HT-29 (cell line): ENCODE measurements around the gene CSNK1G2. TPM values are rescaled to one million over a fixed set of nuclear protein-coding genes. Genes with fewer than 3 reads are reported as not detected.

Source experiments
- DNase-seq: peaks from one replicate; pipeline ENCODE4 v3.0.0-alpha.2; 2015; ENCODE audit warnings: low spot score
- total RNA-seq: library from RNA; depleted of rRNA; stranded (reverse); fragments of >200 nt; shearing (Covaris generic); gene quantifications from 2 replicates; pipeline ENCODE4 v1.2.3, GENCODE V29; 2014

The CSNK1G2 gene
- total RNA-seq, 1 experiment from 2014 or later: 175 TPM

DNA sequence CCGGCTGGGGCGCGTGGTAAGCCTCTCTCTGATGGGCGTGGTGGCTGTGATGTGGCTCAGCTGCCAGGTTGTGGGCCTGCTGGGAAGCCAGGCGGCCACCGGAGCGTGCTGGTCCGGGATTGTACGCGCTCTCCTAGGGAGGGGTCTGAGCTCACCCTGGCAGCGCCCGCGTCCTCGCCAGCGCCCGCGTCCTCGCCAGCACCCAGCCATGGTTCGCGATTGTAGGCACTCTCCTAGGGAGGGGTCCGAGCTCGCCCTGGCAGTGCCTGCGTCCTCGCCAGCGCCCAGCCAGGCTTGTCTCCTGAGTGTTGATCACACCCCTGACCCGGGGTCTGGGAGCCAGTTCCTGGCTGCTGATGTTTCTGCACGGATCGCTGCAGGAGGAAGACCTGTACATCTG lies 22.0 kb upstream of the CSNK1G2 start:
- no peak for DNase-seq

DNA sequence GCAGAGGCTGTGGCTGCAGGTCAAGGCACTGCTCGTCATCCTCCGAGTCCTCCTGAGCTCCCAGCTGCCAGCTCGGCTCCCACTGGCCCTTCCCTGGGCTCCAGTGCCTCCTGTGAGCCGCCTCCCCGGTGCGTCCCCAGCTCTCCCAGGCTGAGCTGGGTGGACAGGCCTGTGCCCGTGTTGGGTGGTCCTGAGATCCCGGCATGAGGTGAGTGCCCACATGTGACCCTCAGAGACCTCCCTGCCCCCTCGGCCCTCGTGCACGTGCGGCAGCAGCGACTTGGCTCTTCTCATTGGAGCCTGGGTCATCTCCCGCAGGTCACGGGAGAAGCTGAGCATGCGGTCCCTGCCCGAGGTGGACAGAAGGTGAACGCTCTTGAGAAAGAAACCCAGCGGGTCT lies 20.3 kb upstream of the CSNK1G2 start:
- no peak for DNase-seq

DNA sequence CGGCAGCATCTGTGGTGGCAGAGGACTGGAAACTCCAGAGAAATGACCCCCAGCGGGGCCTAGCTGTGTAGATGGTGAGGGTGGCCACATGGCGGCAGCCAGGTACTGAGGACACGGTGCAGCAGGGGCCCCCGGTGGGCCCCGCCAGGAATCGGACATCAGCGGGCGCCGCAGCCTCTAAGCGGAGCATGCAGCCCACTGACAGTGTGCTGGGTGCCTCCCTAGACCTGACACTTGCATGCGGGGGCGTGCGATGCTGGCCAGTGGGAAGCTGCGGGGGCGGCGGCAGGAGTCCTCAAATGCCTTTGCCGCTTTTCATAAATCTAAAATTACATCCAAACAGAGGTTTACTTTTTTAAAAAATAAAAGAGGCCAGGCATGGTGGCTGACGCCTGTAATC lies 19.6 kb upstream of the CSNK1G2 start:
- no peak for DNase-seq

DNA sequence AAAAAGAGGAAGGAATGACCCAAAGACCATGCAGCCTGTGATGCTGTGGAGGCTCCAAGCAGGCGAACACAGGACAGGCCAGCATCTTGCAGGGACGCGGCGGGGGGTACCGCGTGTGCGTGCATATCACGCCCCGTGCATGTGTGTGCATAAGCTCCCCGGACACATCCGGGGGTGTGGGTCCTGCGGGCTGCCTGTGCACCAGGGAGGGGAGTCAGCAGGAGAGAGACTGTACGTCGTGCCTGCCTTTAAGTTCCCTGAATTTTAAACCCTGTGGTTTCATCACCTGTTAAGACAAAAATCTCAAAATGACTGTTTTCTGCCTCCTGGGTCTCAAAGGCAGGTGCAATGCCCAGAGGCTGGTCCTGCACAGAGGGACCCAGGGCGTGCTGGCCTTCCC lies 19.1 kb upstream of the CSNK1G2 start:
- DNase-seq: no peak

DNA sequence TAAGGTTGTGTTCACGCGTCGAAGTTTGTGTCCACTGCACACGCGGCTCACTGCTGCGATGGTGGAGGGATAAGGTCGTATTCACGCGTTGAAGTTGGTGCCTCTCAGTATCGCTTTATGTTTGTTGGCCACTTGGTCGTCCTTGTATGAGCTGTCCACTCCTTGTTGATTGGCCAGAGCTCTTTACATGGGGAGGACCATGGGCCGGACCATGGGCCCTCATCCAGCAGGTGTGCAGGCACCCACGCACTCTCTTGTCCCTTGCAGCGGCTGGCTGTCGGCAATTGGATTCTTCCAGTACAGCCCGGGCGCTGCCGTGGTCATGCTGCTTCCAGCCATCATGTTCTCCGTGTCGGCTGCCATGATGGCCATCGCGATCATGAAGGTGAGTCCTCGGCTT lies 18.2 kb upstream of the CSNK1G2 start:
- DNase-seq: no peak

DNA sequence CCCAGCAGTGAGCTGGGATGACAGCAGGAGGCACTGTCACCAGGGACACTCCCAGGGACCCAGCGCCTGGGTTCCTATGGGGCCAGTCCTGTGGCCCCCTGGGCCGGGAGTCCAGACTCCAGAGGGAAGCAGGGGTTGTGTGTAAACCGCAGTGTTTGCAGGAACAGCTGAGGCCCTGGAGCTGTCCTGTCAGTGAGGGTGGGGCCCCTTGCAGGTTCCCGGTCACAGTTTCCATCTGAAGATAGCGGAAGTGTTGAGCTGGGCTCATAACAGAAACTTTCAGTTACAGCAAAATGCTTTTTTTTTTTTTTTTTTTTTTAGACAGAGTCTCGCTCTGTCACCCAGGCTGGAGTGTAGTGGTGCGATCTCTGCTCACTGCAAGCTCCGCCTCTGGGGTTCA lies 17.7 kb upstream of the CSNK1G2 start:
- DNase-seq: no peak

DNA sequence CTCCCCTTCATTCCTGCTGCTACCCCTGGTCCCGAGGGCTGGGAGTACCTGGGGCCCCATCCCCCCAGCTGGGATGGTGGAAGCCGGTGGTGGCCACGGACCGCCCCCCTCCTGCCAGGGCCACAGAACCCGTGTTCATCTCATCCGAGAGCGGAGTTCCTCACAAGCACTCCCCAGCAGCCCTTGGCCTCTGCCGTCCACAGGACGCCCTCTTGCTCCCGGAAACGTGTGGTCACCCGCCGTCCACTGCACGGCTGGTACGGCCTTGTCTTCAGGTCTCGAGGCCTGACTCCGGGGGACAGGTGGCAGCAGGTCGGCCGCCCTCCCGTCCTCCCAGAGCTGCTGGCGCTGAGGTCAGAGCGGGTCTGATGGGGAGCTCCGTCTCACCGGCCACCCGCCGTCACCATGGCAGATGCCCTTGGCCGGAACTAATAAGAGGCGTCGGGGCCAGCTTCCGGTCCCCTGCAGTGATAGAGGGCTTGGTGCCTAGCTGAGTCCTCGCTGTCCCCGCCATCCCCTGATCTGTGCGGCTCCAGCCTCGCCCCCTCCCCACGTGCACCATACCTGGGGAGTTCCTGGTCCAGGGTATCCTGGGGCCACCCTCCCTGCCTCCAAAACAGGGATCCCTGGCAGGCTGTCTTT lies 16.5 kb upstream of the CSNK1G2 start:
- no peak for DNase-seq

DNA sequence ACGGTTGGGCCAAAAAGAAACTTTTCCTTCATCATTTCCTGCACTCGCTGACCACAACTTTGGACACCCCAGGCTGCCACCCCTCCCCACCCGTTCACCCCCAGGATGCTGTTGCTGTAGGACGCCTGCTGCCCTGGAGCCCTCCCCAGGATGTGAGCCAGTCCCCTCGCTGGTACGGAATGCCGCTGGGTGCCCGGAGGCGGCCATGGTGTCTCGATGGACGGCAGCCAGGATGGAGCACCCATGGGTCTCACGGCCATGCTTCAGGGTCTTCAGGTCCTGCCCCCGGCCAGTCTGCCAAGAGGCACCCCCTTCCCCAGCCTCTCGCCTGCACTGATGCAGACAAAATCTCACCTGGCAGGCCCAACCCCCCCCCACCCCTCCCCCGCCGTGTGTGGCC lies 15.4 kb upstream of the CSNK1G2 start:
- DNase-seq: no peak

DNA sequence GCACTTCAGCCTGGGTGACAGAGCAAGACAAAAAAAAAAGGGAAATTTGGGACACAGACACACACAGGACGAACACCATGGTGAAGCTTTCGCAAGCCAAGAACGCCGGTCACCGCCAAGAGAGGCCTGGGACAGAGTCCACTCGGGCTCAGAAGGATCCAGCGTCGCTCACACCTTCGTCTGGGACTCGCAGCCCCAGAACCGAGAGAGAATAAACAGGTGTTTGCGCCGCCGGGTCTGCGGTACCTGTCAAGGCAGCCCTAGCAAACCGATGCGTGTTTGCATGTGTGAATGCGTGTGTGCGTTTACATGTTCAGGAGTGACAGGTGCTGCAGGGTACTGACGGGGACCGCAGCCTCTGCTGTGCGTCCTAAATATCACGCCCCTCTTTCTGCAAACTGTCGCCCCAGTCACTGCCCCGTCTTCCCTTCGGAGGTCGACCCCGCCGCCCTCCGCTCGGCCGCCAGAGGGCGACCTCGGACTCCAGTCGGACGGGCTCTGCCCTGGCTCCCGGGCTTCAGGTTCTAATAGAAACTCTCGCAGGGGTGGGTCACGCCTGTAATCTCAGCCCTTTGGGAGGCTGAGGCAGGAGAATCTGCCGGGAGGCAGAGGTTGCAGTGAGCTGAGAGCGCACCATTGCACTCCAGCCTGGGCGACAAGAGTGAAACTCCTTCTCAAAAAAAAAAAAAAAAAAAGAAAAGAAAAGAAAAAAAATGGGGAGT lies 11.8 kb upstream of the CSNK1G2 start:
- peak; percentile 67 for DNase-seq

DNA sequence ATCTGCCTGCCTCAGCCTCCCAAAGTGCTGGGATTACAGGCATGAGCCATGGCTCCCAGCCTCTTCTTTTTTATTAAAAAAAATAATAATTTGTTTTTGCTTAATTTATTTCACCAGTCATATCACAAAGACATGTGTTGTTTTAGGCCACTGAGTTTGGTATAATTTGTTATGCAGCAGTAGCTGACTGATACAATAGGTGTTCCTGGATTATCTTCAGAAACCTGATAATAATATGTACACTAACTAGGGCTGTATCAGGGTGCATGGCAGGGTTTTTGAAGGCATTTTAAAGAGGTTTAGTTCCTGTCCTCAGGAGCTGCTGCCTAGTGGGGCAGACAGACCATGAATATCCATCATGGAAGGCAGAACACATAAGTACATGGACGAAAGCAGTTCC lies 9.5 kb upstream of the CSNK1G2 start:
- DNase-seq: no peak

DNA sequence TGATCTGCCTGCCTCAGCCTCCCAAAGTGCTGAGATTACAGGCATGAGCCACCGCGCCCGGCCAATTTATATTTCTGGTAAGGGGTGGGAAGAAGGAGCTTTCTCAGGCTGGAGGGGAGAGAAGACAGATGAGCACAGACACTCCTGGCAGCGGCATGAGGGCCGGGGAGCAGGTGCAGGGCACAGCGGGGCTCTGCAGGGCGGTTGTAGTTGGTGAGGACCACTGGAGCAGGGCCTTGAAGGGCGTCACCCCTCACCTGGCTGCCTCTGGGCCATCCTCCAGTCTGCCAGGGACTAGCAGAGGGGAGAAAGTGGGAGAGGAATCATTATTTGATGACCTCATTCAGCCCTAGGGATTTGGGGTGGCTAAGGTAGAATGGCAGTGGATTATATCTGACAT lies 8.6 kb upstream of the CSNK1G2 start:
- no peak for DNase-seq

DNA sequence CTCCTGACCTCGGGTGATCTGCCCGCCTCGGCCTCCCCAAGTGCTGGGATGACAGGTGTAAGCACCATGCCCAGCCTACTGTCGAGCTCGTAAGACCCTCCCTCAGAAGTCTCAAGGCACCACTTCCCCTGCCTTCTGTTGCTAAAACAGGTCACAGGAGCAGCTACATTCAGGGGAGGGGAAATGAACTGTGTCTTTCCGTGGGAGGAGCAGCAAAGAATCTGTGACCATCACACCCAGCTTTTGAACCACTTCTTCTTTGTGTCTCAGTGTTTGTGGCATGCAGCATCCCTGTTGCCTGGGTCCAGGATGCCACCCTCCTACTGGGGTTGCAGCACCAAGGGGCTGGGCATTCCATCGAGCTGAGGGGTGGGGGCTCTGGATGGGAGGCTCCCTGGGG lies 7.7 kb upstream of the CSNK1G2 start:
- DNase-seq: no peak

DNA sequence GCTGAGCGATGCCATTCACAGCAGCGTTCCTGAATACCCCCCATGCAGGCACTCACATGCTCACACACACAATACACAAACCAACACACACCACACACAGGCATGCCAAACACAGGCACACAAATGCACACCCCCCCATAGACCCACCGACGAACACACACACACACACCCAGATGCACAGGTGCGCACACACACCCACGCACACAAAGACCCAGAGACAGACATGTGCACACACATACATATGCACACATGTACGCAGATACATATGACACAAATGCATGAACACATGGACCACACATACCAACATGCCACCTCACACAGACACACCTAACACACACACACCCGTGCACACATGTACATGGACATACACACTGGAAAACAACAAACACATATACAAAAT lies 7.0 kb upstream of the CSNK1G2 start:
- DNase-seq: no peak

DNA sequence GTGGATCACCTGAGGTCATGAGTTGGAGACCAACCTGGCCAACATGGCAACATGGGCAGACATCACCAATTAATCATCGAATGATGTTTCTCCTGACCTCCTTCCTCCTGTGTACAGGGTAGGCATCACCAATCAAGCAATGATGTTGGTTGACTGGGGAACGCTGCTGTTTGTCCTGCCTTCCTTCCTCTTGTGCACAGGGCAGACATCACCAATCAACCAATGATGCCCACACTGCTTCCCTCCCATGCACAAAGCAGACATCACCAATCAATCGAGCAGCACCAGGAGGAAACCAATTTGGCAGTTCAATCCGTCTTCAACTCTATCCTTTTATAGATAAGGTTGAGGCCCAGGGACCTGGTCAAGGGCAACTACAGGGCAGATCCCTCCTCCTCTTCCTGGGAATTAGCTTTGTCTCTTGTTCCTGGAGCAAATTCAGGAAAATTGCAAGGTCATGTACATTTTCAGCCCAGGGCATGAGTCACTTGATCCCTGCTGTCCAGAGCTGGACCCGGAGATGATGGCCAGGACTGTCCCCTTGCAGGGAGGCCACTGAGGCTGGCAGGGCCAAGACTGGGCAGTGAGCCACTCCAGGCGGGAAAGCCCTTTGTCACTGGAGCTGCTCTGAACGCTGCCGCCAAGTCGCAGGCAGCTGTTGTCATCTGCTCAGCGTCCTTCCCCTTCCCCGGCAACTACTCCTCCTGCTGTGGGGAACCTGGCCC lies 5.3 kb upstream of the CSNK1G2 start:
- DNase-seq: no peak

DNA sequence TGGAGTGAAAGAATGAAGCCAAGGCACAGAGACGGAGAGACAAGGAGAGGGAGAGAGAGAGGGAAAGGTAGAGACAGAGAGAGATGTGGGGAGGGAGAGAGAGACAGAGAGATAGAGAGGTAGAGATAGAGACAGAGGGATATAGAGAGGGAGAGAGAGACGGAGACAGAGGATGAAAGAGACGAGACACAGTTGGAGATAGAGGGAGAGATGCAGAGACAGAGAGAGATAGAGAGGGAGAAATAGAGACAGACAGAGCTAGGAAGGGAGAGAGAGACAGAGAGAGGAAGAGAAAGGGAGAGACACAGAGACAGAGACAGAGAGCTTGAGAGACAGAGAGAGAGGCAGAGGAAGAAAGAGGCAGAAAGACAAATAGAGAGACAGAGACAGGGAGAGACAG lies 4.5 kb upstream of the CSNK1G2 start:
- DNase-seq: no peak

DNA sequence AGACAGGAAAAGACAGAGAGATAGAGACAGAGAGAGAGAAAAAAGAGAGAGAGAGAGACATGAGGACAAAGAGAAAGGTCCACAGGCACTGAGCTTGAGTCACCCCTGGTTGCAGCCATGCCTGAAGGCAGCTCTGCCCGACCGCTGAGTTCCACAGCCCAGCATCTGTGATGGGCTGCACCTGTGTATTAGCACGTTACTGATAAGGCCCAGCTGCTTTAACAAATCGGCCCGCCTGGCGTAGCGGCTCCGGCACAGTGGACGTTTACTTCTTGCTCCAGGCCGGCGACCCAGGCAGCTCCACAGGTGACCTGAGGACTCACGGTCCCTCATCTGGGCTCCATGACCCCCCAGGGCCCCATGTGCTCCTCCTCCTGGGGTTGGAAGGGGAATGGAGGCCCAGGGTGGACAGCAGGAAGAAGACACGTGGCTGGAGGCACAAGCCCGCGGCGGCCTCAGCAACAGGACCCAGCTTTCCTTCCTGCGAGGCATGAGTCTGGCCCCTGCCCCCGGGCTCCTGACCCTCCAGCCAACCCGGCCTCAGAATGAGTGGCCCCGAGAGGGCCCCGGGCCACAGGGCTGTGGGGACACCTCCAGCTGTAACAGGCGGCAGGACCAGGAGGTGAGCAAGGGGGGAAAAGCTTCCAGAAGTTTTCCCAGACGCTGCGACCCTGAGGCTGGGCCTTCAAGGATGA lies 3.9 kb upstream of the CSNK1G2 start:
- no peak for DNase-seq

DNA sequence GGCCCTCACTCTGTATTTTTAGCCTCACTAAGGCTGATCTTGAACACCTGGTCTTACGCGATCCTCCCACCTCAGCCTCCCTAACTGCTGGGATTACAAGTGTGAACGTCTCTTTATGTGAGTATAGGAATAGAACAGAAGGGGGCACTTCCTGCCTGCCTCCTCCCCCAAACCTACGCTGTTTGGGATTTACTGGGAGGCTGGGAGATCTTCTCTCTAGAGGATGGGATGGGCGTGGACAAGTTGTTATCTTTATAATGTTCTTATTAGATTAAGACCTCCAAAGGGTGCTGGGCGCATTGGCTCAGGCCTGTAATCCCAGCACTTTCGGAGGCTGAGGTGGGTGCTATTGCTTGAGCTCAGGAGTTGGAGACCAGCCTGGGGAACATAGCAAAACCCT lies 2.9 kb upstream of the CSNK1G2 start:
- no peak for DNase-seq

DNA sequence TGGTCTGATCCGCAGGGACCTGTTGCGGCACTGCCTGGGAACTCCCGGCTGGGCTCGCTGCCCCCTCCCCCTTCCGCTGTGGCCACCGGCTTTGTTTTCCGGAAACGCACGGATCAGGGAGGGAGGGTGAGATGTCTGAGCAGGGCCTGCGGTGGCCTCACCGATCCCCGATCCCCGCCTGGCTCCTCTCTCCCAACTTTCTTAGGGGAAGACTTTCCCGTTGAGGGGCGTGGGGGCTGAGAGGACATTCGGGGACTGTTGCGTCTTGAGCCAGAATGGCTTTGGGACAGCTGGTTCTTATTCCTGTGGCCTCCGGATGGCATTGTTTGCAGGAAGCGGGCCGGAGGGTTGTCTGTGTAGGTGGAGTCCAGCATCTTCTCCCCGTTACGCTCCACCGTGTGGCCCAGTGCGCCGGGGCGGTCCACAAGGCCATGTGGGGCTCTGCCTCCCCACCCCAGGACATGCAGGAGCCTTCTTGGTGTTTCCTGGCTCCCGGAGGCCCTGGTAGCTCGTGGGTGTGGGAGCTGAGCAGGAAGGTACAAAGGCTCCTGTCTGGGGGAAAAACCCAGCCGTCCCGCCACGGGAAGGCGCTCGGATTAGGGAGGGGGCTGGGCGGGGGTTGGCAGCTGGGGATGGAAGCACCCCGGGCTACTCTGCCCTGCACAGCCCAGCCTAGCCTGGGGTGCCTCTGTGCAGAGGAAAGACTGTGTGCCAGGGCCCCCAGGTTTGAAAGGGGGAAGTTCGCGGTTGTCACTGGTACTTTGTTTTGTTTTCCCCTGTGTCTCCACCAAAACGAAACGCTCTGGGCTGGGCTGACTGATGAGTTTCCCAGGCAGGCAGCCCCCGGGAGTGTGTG lies 1.3 kb downstream of the CSNK1G2 start:
- peak; percentile 55 for DNase-seq

DNA sequence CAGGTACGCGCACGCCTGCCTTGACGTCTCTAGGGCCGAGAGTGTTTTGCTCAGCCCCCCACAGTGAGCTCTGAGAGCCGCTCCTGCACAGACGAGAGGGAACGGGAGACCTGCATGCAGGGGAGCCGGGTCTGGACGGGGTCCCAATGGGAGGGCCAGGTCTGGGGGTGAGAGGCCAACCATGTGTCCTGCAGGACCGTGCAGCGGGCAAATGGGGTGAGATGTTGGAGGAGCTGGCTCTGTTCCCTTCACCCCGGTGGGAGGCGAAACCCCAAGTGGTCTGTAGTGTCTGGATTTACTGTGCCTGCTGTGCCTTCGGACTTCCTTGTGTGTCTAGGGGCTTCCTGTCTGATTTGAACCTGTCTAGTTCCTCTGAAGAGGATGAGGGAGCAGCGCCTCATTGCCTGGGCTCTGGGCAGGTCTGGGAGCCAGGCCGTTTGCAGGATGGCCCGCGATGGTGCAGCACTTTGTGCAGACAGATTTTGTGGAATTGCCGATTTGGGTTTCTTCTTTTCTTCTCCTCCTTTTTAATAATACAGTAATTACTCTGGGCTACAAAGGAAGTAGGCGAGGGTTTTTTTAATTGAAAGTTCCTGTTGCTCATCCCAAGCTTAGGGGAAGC lies 2.1 kb downstream of the CSNK1G2 start:
- no peak for DNase-seq

DNA sequence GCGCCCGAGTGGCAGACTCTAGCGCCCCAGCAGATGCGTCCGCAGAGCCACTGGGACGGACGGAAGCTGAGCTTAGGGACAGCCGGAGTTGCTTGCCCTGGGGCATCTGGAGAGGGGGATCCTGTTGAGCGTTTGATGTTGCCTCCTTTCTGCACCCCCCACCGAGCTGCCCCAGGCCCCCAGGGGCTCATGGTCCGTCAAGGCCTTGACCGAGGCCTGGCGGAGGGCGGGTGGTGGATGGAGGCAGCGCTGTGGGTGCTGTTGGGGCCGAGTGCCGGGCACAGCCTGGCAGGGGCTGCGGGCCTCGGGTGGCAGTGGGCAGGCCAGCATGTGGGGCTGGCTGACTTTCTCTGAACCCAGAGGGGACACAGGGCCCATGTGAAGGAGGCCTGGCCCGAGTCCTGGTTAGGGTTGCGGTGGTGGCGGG lies 2.7 kb downstream of the CSNK1G2 start:
- no peak for DNase-seq
